SK-N-SH treated with all-trans-retinoic acid at 6 μM for 48 hours (cell line): Measurements from ENCODE around the gene BRI3.

Experiments
- ATAC-seq: fragments of 200-7000 bp; cut with Tn5 transposase; 3 replicates; pipeline ENCODE4 v1.9.1; 2020; ENCODE audit warnings: mild to moderate bottlenecking, moderate library complexity
- ARNTL ChIP-seq: fragments of 450-650 bp; formaldehyde crosslinking; IDR thresholded peaks from 2 replicates; pipeline ENCODE4 v1.5.0; 2020; ENCODE audit warnings: low read depth, mild to moderate bottlenecking, moderate library complexity, borderline replicate concordance
- BACH2 ChIP-seq: fragments of 250-450 bp; sonication (Bioruptor Pico); IDR thresholded peaks from 2 replicates; pipeline ENCODE4 v1.9.0; 2021; ENCODE audit warnings: mild to moderate bottlenecking, borderline replicate concordance
- CSDC2 ChIP-seq: fragments of 250-450 bp; sonication (Bioruptor Pico); IDR thresholded peaks from 2 replicates; pipeline ENCODE4 v1.5.0; 2020; ENCODE audit warnings: mild to moderate bottlenecking, moderate library complexity
- CSRNP3 ChIP-seq: fragments of 250-450 bp; sonication (Bioruptor Pico); IDR thresholded peaks from 2 replicates; pipeline ENCODE4 v1.5.1; 2021; ENCODE audit warnings: mild to moderate bottlenecking, moderate library complexity
- ESRRG ChIP-seq: fragments of 250-450 bp; sonication (Bioruptor Pico); IDR thresholded peaks from 2 replicates; pipeline ENCODE4 v1.6.1; 2021; ENCODE audit warnings: mild to moderate bottlenecking
- GLIS3 ChIP-seq: fragments of 250-450 bp; sonication (Bioruptor Pico); IDR thresholded peaks from 2 replicates; pipeline ENCODE4 v1.5.0; 2020; ENCODE audit warnings: mild to moderate bottlenecking, moderate library complexity
- ISL1 ChIP-seq: fragments of 250-450 bp; sonication (Bioruptor Pico); IDR thresholded peaks from 2 replicates; pipeline ENCODE4 v2.1.2; 2022; ENCODE audit warnings: mild to moderate bottlenecking, moderate library complexity
- OSR1 ChIP-seq: fragments of 250-450 bp; sonication (Bioruptor Pico); IDR thresholded peaks from 2 replicates; pipeline ENCODE4 v1.8.0; 2022; ENCODE audit warnings: moderate library complexity, mild to moderate bottlenecking, inconsistent platforms
- PPARA ChIP-seq: fragments of 250-450 bp; sonication (Bioruptor Pico); IDR thresholded peaks from 2 replicates; pipeline ENCODE4 v1.5.0; 2020; ENCODE audit warnings: mild to moderate bottlenecking, borderline replicate concordance
- RARB ChIP-seq: fragments of 250-450 bp; sonication (Bioruptor Pico); IDR thresholded peaks from 2 replicates; pipeline ENCODE4 v1.8.0; 2021; ENCODE audit warnings: mild to moderate bottlenecking, moderate library complexity
- SNAI2 ChIP-seq: fragments of 250-450 bp; sonication (Bioruptor Pico); IDR thresholded peaks from 2 replicates; pipeline ENCODE4 v1.5.0; 2020; ENCODE audit warnings: mild to moderate bottlenecking, moderate library complexity
- TCF4 ChIP-seq: fragments of 250-450 bp; sonication (Bioruptor Pico); IDR thresholded peaks from 2 replicates; pipeline ENCODE4 v1.8.0; 2021; ENCODE audit warnings: mild to moderate bottlenecking, moderate library complexity, borderline replicate concordance
- TOX ChIP-seq: fragments of 250-450 bp; sonication (Bioruptor Pico); IDR thresholded peaks from 2 replicates; pipeline ENCODE4 v1.8.0; 2021; ENCODE audit warnings: mild to moderate bottlenecking, moderate library complexity, borderline replicate concordance
- ZC3H10 ChIP-seq: fragments of 250-450 bp; sonication (Bioruptor Pico); IDR thresholded peaks from 2 replicates; pipeline ENCODE4 v1.5.1; 2021; ENCODE audit warnings: mild to moderate bottlenecking, moderate library complexity
- ZFP3 ChIP-seq: fragments of 250-450 bp; sonication (Bioruptor Pico); IDR thresholded peaks from 2 replicates; pipeline ENCODE4 v1.5.0; 2020; ENCODE audit warnings: mild to moderate bottlenecking, moderate library complexity
- ZFP30 ChIP-seq: fragments of 450-650 bp; formaldehyde crosslinking; IDR thresholded peaks from 2 replicates; pipeline ENCODE4 v1.5.0; 2022; ENCODE audit warnings: mild to moderate bottlenecking, moderate library complexity
- ZNF565 ChIP-seq: fragments of 450-650 bp; formaldehyde crosslinking; conservative IDR thresholded peaks from 2 replicates; pipeline ENCODE4 v1.5.0; 2020; ENCODE audit warnings: low read depth, mild to moderate bottlenecking, moderate library complexity
- ZNF70 ChIP-seq: fragments of 450-650 bp; formaldehyde crosslinking; IDR thresholded peaks from 2 replicates; pipeline ENCODE4 v1.5.0; 2020; ENCODE audit warnings: mild to moderate bottlenecking, moderate library complexity
- ZNF8 ChIP-seq: fragments of 450-650 bp; formaldehyde crosslinking; IDR thresholded peaks from 2 replicates; pipeline ENCODE4 v1.5.0; 2020; ENCODE audit warnings: mild to moderate bottlenecking, moderate library complexity
- TF ChIP-seq, protein P1 (sequence below): fragments of 250-450 bp; sonication (Bioruptor Pico); IDR thresholded peaks from 2 replicates; pipeline ENCODE4 v1.5.0; 2020; ENCODE audit warnings: mild to moderate bottlenecking, moderate library complexity
- TF ChIP-seq, protein P2 (sequence below): fragments of 250-450 bp; sonication (Bioruptor Pico); IDR thresholded peaks from 2 replicates; pipeline ENCODE4 v1.8.0; 2021; ENCODE audit warnings: low read depth, mild to moderate bottlenecking, moderate library complexity, borderline replicate concordance
- TF ChIP-seq, protein P3 (sequence below): fragments of 250-450 bp; sonication (Bioruptor Pico); IDR thresholded peaks from 2 replicates; pipeline ENCODE4 v1.5.1; 2020; ENCODE audit warnings: low read depth, mild to moderate bottlenecking, moderate library complexity
- TF ChIP-seq, protein P4 (sequence below): fragments of 250-450 bp; sonication (Bioruptor Pico); IDR thresholded peaks from 2 replicates; pipeline ENCODE4 v1.8.0; 2020; ENCODE audit warnings: mild to moderate bottlenecking, moderate library complexity, borderline replicate concordance

BRI3 gene

GRCh38 chr7:98278408-98278807, 3.1 kb upstream of the BRI3 start:
- no peak for ATAC-seq
- TF ChIP-seq, protein P1, sequence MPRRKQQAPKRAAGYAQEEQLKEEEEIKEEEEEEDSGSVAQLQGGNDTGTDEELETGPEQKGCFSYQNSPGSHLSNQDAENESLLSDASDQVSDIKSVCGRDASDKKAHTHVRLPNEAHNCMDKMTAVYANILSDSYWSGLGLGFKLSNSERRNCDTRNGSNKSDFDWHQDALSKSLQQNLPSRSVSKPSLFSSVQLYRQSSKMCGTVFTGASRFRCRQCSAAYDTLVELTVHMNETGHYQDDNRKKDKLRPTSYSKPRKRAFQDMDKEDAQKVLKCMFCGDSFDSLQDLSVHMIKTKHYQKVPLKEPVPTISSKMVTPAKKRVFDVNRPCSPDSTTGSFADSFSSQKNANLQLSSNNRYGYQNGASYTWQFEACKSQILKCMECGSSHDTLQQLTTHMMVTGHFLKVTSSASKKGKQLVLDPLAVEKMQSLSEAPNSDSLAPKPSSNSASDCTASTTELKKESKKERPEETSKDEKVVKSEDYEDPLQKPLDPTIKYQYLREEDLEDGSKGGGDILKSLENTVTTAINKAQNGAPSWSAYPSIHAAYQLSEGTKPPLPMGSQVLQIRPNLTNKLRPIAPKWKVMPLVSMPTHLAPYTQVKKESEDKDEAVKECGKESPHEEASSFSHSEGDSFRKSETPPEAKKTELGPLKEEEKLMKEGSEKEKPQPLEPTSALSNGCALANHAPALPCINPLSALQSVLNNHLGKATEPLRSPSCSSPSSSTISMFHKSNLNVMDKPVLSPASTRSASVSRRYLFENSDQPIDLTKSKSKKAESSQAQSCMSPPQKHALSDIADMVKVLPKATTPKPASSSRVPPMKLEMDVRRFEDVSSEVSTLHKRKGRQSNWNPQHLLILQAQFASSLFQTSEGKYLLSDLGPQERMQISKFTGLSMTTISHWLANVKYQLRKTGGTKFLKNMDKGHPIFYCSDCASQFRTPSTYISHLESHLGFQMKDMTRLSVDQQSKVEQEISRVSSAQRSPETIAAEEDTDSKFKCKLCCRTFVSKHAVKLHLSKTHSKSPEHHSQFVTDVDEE: no peak
- TF ChIP-seq BACH2: no peak
- no peak for TF ChIP-seq ZNF8 (CRISPR knock-in tag)
- no peak for TF ChIP-seq CSDC2 (CRISPR knock-in tag)
- TF ChIP-seq RARB (CRISPR knock-in tag): no peak
- TF ChIP-seq OSR1: no peak
- TF ChIP-seq, protein P2, sequence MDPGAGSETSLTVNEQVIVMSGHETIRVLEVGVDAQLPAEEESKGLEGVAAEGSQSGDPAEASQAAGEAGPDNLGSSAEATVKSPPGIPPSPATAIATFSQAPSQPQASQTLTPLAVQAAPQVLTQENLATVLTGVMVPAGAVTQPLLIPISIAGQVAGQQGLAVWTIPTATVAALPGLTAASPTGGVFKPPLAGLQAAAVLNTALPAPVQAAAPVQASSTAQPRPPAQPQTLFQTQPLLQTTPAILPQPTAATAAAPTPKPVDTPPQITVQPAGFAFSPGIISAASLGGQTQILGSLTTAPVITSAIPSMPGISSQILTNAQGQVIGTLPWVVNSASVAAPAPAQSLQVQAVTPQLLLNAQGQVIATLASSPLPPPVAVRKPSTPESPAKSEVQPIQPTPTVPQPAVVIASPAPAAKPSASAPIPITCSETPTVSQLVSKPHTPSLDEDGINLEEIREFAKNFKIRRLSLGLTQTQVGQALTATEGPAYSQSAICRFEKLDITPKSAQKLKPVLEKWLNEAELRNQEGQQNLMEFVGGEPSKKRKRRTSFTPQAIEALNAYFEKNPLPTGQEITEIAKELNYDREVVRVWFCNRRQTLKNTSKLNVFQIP (CRISPR knock-in tag): no peak
- no peak for TF ChIP-seq PPARA
- TF ChIP-seq ISL1 (CRISPR knock-in tag): no peak
- no peak for TF ChIP-seq ZFP30 (CRISPR knock-in tag)
- no peak for TF ChIP-seq GLIS3
- no peak for TF ChIP-seq SNAI2 (CRISPR knock-in tag)
- TF ChIP-seq ARNTL: no peak
- TF ChIP-seq ZNF70 (CRISPR knock-in tag): no peak
- no peak for TF ChIP-seq ZFP3
- TF ChIP-seq ZNF565: no peak
- TF ChIP-seq TOX (CRISPR knock-in tag): no peak
- TF ChIP-seq TCF4 (CRISPR knock-in tag): no peak

GRCh38 chr7:98278936-98279335, 2.5 kb upstream of the BRI3 start:
- ATAC-seq: no peak
- TF ChIP-seq ARNTL (no peak), ZC3H10 (CRISPR knock-in tag) (no peak), ZNF70 (CRISPR knock-in tag) (no peak), ZFP3 (no peak), CSRNP3 (CRISPR knock-in tag) (no peak), RARB (CRISPR knock-in tag) (no peak), TCF4 (CRISPR knock-in tag) (no peak), ZFP30 (CRISPR knock-in tag) (no peak), ZNF565 (no peak), GLIS3 (no peak)
- TF ChIP-seq, protein P3, sequence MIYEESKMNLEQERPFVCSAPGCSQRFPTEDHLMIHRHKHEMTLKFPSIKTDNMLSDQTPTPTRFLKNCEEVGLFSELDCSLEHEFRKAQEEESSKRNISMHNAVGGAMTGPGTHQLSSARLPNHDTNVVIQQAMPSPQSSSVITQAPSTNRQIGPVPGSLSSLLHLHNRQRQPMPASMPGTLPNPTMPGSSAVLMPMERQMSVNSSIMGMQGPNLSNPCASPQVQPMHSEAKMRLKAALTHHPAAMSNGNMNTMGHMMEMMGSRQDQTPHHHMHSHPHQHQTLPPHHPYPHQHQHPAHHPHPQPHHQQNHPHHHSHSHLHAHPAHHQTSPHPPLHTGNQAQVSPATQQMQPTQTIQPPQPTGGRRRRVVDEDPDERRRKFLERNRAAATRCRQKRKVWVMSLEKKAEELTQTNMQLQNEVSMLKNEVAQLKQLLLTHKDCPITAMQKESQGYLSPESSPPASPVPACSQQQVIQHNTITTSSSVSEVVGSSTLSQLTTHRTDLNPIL: no peak
- TF ChIP-seq, protein P4, sequence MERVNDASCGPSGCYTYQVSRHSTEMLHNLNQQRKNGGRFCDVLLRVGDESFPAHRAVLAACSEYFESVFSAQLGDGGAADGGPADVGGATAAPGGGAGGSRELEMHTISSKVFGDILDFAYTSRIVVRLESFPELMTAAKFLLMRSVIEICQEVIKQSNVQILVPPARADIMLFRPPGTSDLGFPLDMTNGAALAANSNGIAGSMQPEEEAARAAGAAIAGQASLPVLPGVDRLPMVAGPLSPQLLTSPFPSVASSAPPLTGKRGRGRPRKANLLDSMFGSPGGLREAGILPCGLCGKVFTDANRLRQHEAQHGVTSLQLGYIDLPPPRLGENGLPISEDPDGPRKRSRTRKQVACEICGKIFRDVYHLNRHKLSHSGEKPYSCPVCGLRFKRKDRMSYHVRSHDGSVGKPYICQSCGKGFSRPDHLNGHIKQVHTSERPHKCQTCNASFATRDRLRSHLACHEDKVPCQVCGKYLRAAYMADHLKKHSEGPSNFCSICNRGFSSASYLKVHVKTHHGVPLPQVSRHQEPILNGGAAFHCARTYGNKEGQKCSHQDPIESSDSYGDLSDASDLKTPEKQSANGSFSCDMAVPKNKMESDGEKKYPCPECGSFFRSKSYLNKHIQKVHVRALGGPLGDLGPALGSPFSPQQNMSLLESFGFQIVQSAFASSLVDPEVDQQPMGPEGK (CRISPR knock-in tag): no peak

DNA sequence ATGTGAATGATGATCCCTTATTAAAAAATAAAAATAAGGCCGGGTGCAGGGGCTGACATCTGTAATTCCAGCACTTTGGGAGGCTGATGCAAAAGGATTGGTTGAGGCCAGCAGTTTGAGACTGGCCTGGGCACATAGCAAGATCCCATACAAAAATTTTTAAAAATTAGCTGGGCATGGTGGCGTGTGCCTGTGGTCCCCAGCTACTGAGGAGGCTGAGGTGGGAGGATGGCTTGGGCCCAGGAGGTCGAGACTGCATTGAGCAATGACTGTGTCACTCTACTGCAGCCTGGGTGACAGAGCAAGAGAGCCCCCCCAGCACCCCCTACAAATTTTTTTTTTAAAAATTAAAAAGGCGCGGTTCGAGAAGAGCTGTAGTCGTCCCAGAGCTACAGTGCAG, 1.2 kb upstream of the BRI3 start:
- no peak for ATAC-seq
- TF ChIP-seq ZFP30 (CRISPR knock-in tag) (no peak), GLIS3 (no peak), ISL1 (CRISPR knock-in tag) (no peak), ZNF565 (no peak), SNAI2 (CRISPR knock-in tag) (no peak), ESRRG (CRISPR knock-in tag) (no peak), TCF4 (CRISPR knock-in tag) (no peak), PPARA (no peak)
- TF ChIP-seq, protein P1: no peak
- TF ChIP-seq, protein P2 (CRISPR knock-in tag): no peak
- TF ChIP-seq, protein P4 (CRISPR knock-in tag): no peak
